GM12872 (cell line): ENCODE results near the gene RAB3GAP1.

Source experiments
- TF ChIP-seq, protein P1 (sequence below): IDR thresholded peaks from 3 replicates; pipeline ENCODE4 v1.5.1; 2011; ENCODE audit warnings: low read depth, mild to moderate bottlenecking, low read length, moderate library complexity; ENCODE audit not compliant: insufficient read depth

The RAB3GAP1 gene

DNA sequence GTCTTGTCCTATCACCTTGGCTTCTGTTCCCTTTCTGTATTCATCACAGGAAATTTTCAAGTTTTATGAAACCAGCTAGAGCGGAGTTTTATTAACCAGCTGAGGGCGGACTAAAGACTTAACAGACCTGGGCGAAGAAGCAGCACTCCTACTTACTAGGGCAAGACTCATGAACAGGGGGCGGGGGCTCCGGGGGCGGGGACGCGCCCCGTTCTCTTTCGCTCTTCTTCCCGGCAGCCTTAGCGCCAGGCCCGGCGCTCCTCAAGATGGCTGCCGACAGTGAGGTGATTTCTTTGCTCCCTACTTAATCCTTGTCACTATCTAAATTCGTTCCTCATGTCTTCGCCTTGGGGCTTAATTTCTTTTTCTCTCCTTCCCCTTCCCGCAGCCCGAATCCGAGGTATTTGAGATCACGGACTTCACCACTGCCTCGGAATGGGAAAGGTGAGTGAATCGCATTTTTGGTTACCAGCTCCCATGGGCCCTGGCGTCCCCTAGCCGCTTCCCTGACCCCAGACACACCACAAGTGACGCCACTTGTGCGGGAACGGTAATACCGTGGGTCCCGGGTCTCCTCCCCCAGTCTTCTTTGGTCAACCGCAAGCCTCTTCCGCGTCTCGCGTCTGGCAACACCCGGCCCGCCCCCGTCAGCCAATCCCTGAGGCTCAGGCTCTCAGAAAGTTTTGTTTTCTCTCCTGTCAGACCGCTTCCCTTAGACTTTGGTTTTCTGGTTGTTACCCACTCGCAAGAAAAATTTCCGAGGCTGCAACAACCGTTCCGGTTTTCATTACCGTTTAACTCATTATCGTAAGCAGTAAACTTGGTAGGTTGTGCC lies at the start of gene RAB3GAP1:
TSS of gene RAB3GAP1 (plus strand) at position 251 of the 835 bp plus-strand sequence. CDS start at position 267, 16 bp downstream.
- TF ChIP-seq, protein P1, sequence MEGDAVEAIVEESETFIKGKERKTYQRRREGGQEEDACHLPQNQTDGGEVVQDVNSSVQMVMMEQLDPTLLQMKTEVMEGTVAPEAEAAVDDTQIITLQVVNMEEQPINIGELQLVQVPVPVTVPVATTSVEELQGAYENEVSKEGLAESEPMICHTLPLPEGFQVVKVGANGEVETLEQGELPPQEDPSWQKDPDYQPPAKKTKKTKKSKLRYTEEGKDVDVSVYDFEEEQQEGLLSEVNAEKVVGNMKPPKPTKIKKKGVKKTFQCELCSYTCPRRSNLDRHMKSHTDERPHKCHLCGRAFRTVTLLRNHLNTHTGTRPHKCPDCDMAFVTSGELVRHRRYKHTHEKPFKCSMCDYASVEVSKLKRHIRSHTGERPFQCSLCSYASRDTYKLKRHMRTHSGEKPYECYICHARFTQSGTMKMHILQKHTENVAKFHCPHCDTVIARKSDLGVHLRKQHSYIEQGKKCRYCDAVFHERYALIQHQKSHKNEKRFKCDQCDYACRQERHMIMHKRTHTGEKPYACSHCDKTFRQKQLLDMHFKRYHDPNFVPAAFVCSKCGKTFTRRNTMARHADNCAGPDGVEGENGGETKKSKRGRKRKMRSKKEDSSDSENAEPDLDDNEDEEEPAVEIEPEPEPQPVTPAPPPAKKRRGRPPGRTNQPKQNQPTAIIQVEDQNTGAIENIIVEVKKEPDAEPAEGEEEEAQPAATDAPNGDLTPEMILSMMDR = no peak

DNA sequence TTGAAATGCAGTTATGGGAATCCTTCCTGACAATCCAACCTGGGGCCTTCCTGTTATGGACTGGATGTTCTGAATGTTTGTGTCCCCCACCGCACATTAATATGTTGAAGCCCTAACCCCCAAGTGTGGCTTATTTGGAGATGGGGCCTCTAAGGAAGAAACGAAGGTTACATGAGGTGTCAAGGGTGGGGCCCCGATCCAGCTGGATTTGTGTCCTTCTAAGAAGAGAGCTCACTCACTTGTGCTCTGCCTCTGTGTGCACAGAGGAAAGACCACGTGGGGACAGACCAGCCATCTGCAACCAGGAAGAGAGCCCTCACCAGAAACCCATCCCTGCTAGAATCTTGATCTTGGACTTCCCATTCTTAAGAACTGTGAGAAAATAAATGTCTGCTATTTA lies 49.3 kb upstream of the RAB3GAP1 start:
- TF ChIP-seq, protein P1 = no peak

DNA sequence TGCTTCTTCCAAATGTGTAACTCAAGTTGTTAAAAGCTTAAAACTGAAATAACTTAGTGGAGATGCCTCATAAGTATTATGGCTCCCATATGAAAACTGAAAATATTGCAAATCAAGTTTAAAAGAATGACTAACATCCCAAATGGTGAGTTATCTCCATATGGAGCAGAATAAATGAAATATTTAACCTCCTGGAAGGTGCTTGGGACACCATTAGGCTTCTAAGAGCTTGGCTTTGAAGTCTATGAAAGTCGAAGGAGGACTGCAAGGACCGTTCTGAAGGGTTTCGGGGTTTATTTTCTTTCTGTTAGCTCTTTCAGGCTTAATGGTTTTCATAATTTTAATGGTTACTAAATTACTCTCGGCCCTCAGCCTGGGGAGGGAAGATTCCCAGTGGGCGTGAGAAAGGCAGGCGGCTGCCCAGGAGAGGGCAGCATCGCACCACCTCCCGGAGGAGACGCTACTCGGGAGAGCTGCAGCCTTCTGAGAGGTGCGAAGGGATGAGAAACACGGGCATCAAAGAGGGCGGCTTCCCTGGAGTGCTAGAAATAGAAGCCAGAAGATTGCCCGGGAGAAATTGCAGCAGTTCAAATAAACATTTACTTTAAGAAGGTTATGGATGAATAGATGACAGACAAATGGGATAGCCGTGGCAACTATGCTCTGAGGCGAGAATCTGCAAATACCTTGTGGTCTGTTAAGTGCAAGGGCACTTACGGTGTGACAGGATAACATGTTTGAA lies 47.9 kb upstream of the RAB3GAP1 start:
- TF ChIP-seq, protein P1 = peak; percentile 86

DNA sequence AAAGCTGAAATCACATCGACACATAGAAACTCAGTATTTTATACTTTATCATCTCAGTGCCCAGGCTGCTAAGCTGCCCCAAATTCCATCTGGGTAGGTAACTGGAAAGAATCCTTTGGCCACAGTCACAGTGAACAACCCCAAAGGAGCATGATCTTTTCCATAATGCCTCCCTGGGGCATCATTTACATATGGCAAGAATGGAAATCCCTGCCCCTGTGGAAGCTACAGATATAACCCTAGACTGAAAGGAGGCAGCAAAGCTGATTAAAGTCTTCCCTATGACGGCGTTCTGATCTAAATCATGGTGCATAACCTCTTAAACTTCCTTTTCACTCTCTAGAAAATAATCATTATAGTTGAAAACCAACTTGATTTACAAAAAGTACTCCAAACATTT lies 46.3 kb upstream of the RAB3GAP1 start:
- TF ChIP-seq, protein P1 = no peak

DNA sequence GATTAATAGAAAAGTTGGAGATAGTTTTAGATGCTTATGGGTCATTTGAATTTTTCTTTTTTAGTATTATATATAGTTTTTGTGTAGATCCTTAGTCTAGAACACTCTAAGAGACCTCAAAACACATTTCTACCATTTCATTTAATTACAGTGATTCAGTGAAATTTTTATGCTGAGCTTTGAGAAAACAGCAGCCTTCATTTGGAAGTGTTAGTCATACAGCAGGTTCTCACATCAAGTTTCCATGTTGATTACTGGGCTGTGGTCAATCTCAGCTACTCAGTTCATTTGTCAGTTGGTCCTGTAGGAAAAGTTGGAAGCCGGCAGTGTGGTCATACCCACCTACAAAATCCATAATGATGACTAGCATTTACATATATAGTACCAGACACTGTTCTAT lies 42.8 kb upstream of the RAB3GAP1 start:
- TF ChIP-seq, protein P1 = no peak

DNA sequence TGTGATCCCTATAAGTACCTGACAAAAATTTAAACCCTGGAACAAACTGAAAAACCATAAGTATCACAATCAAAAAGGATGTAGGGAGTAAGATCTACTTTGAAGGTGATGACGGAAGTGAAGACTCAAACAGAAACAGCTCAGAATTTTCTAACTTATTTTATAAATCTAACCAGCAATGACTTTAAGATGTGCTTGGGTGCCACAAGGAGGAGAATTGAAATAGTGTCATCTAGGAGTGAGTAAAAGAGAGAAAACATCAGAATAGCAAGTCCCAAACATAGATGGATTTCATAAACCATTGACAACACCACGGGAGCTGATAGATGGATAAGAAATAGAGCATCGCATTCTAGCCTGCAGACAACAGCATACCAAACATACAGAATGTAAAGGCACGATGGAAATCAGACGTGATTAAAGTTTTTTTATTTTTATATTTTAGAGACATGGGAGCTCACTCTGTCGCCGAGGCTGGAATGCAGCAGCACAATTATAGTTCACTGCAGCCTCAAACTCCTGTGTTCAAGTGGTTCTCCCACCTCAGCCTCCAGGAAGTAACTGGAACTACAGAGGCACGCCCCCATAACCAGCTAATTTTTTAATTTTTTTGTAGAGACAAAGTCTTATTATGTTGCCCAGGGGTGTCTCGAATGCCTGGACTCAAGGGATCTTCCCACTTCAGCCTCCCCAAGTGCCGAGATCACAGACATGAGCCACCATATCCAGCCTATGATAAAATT lies 41.7 kb upstream of the RAB3GAP1 start:
- TF ChIP-seq, protein P1 = no peak

DNA sequence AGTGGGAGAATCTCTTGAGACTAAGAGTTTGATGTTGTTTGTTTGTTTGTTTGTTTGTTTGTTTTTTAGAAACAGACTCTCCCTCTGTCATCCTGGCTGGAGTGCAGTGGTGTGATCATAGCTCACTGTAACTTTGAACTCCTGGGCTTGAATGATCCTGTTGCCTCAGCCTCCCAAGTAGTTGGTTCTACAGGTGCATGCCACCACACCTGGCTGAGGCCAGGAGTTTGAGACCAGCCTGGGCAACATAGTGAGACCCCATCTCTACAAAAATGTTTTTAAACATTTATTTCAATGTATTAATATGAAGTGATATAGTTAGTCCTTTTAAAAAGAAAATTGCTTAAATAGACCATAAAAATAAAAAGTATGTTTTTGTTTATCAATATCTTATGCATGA lies 40.5 kb upstream of the RAB3GAP1 start:
- TF ChIP-seq, protein P1 = no peak
